HS-27A (cell line): ENCODE data around the gene WDR81.
"Not testable (repeated sequence)": the region's sequence is repeated elsewhere in the genome, so short reads cannot be mapped to it uniquely, and the experiment has no call there.

Experiments used
- DNase-seq: peaks from one replicate; pipeline ENCODE4 v3.0.0-alpha.2; 2012; ENCODE audit warnings: low read depth, missing footprints

WDR81 gene

DNA sequence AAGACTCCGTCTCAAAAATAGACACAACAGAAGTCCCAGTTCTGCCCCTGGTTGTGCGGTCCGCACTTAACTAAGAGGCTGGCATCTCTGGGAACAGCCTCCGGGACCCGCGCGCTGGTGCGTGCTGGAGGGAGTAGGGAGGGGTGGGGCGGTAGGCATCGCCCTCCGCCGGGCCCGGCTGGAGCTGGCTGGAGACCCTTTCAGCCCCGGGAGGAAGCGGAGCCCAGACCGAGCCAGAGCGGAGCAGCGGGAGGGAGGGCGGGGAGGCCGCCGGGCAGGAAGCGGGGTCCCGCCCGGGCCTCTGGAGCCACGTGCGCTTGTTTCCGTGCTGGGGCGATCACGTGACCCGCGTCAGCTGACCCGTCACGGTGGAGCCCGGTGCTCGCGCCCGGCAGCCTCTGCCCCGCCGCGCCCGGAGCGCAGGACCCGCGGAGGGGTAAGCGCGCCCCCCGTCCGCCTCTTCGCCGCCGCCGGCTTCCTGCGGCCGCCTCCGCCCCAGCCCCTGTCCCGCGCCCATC is at the start of gene WDR81:
TSS of gene WDR81 (plus strand) at position 354 of the 518 bp plus-strand sequence. CDS start 256 bp downstream, outside the sequence.
- no peak for DNase-seq

DNA sequence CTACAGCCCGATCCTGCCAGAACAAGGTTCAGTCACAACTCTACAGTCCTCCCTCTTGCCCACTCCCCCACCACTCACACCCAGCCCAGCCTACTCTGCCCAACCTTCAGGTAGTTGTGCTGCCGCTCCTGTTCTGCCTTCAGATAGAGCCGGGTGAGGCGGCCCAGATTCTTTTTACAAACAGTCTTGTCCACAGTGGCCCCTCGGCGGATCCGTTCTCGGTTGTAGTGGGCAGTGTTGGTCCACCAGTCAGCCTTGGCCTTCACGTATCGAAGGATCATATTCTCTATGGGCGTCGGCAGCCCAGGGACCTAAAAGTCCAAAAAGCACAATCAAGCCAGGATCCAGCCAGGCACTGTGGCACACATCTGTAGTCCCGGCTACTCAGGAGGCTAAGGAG is 48.1 kb upstream of the WDR81 start:
- DNase-seq = no peak

DNA sequence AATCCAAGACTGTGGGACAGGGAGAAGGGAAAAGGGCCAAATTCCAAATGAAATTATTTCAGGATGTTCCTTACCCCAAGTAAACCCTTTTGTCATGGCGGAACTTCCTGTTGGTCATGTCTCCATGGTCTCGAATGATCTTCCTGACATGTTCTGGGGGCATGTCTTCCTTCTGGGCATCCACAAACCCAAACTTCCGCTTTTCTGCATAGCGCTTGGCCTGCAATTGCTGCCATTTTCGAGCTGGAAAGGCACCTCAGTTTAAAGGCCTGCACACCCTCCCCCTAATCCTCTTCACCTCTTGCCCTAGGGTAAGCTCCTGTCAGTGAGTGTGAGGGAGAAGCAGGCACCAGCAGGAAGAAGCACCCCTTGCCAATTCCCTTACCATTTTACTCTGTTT is 41.0 kb upstream of the WDR81 start:
- no peak for DNase-seq

GRCh38 chr17:1684378-1685189 is 39.9 kb upstream of the WDR81 start, which contains the start of gene PRPF8:
Gene PRPF8, minus strand, starts transcription at chr17:1684867. Its CDS starts 296 bp downstream, at chr17:1684571.
- DNase-seq = peak; percentile 73

- DNase-seq = no peak
Measured at GRCh38 chr17:1686086-1686485, 38.4 kb upstream of the WDR81 start.

- DNase-seq = not testable (repeated sequence)
Measured at GRCh38 chr17:1688405-1688804, 36.1 kb upstream of the WDR81 start.

DNA sequence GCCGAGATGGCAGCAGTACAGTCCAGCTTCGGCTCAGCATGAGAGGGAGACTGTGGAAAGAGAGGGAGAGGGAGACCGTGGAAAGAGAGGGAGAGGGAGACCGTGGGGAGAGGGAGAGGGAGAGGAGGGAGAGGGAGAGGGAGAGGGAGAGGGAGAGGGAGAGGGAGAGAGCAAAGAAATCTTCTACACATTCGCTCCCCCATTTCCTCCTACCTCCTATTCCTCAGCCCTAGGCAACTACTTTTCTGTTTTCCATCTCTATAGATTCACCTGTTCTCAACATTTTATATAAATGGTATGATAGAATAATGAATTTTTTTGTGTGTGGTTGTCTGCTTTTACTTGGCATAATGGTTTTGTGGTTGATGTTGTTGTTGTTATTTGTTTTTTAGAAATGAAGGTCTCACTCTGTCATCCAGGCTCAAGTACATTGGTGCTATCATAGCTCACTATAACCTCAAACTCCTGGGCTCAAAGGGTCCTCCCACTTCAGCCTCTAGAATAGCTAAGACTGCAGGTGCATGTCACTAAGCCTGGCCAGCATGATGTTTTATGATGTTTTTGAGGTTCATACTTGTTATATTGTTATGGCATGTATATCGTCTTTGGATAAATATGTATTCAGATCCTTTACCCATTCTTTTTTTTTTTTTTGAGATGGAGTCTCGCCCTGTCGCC is 33.8 kb upstream of the WDR81 start:
- no peak for DNase-seq

GRCh38 chr17:1693339-1693738 is 31.2 kb upstream of the WDR81 start:
- DNase-seq = no peak

- no peak for DNase-seq
Measured at GRCh38 chr17:1695365-1695764, 29.1 kb upstream of the WDR81 start.

- no peak for DNase-seq
Measured at GRCh38 chr17:1697681-1698080, 26.8 kb upstream of the WDR81 start.

DNA sequence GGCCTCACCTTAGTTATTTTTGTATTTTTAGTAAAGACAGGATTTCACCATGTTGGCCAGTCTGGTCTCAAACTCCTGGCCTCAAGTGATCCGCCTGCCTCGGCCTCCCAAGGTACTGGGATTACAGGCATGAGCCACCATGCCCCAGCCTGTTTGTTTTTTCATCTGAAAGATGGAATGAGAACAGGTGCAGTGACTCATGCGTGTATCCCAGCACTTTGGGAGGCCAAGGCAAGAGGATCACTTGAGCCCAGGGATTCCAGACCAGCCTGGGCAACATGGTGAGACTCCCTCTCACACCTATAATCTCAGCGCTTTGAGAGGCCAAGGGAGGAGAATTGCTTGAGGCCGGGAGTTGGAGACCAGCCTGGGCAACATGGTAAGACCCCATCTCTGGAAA is 24.6 kb upstream of the WDR81 start:
- DNase-seq = not testable (repeated sequence)

DNA sequence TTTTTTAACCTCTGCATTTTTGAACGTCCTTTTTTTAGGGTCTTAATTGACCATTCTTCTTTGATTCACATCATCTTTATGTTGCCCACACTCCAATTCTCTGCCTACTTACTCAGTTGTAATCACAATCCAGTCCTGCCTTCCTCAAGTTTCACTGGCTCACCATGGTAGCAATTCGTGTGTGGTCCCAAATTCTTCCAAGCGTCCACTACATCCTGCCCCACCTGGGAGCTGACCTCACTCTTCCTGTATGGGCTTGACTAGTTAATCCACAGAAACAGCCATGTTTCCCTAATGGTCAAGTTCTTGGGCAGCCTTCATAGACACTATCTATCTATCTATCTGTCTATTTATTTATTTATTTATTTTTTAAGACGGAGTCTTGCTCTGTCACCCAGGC is 21.4 kb upstream of the WDR81 start:
- DNase-seq = no peak

DNA sequence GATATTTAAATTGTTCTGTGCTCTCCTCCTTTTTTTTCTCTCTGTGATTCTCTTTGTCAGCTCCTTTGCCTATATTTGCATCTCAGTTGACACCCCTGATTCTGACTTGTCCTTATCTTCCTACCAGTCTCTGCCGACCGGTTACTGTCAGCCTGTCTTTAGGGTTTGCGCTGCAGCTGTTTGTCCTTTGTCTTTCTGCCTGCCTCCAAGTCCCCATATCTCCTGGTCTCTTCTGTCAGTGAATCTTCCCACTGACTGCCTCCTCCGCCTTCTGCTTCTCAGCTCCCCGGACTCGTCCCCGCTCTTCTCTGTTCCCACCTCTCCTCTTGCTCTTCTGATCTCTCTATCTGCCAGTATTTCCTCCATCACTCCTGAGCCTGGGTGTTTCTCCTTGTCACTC is 19.5 kb upstream of the WDR81 start:
- DNase-seq = no peak

DNA sequence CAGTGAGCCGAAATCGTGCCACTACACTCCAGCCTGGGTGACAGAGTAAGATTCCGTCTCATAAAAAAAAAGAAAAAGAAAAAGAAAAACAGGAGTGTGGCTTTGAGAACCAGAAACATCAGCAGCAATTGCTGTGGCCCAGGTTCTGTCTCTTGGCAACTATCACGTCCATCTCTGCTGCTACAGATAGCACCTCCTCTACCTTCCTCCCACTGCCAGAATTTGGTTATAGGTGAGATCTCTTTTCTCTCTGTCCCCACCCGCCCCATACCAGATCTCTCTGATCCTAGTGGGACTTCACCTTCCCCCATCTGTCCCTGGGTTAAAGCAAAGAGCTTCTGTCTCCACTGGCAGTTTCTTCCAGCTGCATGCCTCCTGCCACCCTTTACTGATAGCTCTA is 17.4 kb upstream of the WDR81 start:
- DNase-seq = no peak

GRCh38 chr17:1708791-1709346 is 15.6 kb upstream of the WDR81 start:
- DNase-seq = not testable (repeated sequence)

DNA sequence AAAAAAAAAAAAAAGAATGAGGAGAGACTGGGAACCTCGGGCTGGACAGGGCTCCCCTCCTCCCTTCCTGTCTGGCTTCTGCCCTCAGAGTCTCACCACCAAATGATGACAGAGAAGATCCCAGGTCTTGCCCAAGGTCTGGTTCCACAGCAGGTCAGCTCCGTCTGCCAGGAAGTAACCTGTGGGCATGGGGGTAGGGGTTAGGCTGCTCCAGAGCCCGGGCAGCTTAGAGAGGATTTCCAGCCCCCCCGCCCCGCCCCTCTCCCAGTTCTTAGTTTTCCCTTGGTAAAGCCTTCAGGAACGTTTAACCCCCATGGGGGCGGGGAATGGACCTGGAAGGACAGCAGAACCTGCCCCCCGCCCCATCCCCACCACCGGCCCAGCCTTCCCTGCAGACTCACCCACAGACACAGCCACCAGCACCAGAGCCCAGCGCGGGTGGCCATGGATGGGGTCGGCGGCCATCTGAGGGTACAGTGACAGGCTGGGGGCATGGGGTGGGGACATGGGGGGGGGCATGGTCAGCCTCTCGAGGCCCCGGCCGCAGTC is 15.0 kb upstream of the WDR81 start:
- DNase-seq = no peak

- DNase-seq = no peak
Measured at GRCh38 chr17:1709971-1710806, 14.3 kb upstream of the WDR81 start, which contains the start of gene TLCD2. Gene TLCD2, minus strand, starts transcription at chr17:1710377. Its CDS starts 135 bp downstream, at chr17:1710242.

- no peak for DNase-seq
Measured at GRCh38 chr17:1710807-1711553, 13.5 kb upstream of the WDR81 start.

GRCh38 chr17:1711804-1712203 is 12.7 kb upstream of the WDR81 start:
- no peak for DNase-seq

- DNase-seq = no peak
Measured at GRCh38 chr17:1712271-1712670, 12.2 kb upstream of the WDR81 start.
